GM19463 (cell line): ENCODE results near the gene TRPM3.

ENCODE experiments used
- ATAC-seq: cut with Tn5 transposase; IDR thresholded peaks from one replicate; pipeline ENCODE4 v1.9.1; 2021; ENCODE audit warnings: mild to moderate bottlenecking, moderate library complexity; ENCODE audit not compliant: unreplicated experiment

TRPM3 gene

DNA sequence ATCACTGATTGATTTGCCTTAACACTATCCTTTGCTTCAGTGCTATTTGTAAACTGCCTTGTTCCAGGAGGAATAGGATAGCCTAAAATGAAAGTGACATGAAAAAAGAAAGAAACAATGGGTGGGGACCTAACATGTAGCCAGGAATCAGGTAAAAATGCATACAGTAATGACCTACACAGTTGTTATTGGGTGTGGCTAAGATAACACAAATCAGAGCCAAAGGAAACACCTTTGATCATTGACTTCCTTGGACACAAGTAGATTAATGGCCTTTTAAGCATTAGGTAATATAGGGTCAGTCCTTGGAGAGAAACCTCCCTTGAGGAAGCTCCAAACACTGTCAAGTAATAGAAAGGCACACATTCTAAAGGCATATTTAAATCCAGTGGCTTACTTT lies 220.4 kb downstream of the TRPM3 start:
- ATAC-seq = no peak

DNA sequence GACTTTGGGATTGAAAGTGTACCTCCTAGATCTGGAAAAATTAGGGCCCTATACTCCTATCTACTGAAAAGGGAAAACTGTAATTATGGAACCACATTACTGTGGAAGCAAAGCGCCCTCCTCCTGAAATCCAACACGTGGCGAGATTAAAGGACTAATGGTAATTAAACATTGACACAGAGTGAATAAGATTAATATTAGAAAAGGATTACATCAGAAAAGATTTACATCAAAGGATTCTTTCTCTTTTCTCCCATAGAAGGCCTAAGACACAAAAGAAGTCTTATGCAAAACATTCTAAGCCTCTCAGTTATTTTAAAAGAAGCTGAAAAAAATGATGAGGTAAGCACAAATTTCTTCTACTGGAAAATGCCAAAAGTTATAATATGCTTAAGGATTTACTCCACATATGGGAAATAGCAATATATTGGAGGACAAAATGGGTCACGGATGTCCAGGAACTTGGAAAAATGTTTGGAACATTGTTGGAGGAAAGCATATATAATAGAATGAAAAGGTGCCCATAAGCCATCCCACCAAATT lies 227.8 kb downstream of the TRPM3 start:
- no peak for ATAC-seq

DNA sequence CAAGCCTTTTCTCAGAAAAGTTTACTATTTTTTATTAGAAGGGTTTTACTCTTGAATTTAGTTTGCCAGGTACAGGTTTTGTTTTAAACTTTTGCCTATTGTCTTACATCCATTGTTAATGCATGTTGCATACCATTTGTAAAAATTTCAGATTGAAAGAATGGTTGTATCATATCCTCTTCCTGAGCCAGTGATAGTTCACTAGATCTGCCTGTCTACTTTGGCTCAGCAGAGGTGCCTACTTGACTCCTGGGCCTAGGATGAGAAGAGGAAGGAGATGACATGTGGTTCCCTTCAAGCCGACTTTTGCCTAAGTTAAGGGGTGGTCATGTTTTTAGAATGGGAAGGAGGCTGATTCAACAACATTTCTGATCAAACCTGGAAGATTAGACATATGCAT lies 232.9 kb downstream of the TRPM3 start:
- no peak for ATAC-seq

GRCh38 chr9:70887826-70888225 lies 233.6 kb downstream of the TRPM3 start:
- ATAC-seq = no peak

GRCh38 chr9:70883963-70884793 lies 237.2 kb downstream of the TRPM3 start:
- no peak for ATAC-seq

GRCh38 chr9:70883056-70883455 lies 238.4 kb downstream of the TRPM3 start:
- ATAC-seq = no peak

DNA sequence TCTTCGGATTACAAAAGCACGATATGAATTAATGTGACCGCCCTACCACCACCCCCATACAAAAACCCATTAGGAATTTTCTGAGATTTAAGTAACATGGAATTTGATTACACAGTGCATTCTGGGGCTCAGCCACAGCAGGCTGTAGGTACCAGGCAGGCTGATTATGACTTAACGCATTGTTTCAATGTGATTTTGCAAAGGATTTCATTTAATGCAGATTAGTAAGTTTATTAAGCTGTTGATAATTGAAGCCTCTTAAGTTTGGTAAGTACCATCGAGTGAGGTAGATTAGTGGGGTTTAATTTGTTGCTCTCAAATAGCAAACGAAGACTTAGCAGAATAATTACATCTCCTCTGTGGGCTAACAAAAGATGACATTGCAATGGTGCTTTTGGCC lies 240.1 kb downstream of the TRPM3 start:
- ATAC-seq = no peak

GRCh38 chr9:70880535-70880934 lies 240.9 kb downstream of the TRPM3 start:
- no peak for ATAC-seq

- ATAC-seq = no peak
These were observed 242.8 kb downstream of the TRPM3 start for GRCh38 chr9:70878576-70878975.

DNA sequence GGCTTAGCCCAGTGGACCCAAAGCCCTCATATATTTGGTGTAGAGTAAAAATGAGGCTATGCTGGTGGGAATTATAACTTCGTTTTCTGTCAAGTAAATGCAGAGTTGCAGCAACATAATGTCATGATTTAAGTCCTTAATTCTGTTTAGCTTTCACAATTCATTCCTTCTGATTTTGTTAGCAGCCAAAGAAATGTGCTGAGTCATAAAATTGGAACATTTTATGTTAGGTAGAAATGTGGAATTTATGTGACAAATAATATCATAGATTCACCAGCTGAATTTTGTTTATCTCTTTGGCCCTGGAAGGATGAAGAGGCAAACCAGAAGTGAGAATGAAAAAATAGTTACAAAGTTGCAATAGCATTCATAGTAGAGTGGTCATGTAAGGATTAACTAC lies 247.0 kb downstream of the TRPM3 start:
- no peak for ATAC-seq

DNA sequence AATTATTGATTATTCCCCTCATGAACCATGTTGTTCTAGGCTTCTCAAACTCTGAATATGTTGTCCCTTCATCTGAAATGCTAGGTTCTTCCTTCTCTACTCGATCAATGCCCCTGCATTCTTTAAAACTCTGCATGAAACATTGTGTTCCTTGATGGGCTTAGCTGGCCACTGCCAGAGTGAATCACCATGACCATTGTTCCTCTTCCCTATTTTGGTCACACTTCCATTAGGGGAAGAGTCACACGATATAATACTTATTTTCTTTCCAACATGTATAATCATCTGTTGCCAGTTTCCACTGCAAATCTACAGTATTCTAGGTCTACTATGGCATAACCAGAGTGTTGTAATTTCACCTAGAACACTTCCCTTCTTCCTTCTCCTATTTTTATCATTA lies 247.9 kb downstream of the TRPM3 start:
- no peak for ATAC-seq

- ATAC-seq = no peak
These were observed 252.5 kb downstream of the TRPM3 start for GRCh38 chr9:70868661-70869652.

GRCh38 chr9:70868041-70868440 lies 253.4 kb downstream of the TRPM3 start:
- no peak for ATAC-seq

DNA sequence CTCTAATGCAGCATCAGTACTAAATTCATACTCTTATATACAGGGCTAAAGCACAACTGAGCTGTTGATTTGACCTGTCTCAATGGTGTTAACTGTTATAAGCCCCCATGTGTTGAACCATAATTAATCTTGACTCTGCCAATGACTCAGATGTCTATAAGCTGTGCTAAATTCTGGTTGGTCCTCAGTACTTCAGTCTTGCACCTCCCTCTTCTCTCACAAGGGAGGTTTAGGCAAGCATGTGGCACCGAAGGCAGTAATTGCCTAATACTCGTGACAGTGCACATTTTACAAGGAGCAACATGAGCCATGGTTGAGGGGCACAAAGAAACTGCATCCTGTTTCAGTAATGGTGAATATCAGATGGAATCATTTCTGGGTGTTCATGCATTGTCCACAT lies 255.9 kb downstream of the TRPM3 start:
- no peak for ATAC-seq

- ATAC-seq = no peak
These were observed 259.6 kb downstream of the TRPM3 start for GRCh38 chr9:70861797-70862196.

DNA sequence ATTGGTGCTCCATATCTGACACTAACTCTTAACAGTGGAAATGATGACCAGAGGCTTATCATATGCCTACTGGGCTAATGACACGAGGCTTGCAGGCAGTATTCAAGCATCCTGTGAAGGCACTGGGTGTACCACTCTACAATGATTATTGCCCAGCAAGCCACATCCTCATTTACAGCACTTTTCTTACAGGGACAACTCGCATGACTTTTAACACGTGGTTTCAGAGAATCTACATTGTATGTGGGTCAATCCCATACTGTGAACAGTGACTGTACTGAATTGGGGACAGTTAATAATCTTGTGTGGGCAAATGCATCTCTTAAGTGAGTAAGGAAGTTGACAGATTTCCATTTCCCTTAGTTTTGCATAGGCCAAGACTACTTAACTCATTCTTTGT lies 260.0 kb downstream of the TRPM3 start:
- ATAC-seq = no peak

DNA sequence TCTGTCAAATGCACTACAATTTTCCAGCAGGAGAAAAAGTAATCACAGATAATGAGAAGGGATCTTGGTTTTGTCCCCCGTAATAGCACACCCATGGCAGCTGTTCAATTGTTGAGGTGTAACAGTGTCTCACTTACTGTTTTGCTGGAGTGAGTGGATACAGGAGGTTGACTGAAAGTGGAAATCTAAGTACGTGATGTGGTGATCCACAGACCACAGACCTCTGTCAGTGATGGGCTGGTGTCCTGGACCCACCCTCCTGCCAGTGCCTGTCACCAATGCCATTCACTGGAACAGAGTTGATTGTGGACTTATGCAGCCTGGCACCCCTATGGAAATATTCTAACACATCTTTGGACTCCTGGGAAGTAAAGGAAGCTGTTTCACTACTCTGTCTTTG lies 261.7 kb downstream of the TRPM3 start:
- ATAC-seq = no peak

DNA sequence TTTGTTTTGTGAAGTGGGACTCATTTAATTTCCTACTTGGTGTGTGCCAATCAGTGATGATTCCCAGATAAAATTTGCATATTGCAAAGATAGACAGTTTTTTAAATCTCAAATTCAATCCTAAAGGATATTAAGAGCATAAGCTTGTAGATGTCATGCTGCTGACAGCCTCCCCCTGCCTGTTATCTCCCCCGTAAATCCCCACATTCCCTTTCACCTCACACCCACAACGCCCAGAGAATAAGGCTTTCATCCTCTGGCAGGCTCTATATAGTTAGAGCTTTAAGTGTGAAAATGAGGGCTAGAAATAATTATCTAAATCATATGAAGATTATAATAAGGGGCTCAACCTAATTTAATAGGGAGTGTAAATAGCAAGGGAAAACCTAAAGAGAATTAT lies 265.0 kb downstream of the TRPM3 start:
- no peak for ATAC-seq

- no peak for ATAC-seq
These were observed 268.6 kb downstream of the TRPM3 start for GRCh38 chr9:70852711-70853240.

DNA sequence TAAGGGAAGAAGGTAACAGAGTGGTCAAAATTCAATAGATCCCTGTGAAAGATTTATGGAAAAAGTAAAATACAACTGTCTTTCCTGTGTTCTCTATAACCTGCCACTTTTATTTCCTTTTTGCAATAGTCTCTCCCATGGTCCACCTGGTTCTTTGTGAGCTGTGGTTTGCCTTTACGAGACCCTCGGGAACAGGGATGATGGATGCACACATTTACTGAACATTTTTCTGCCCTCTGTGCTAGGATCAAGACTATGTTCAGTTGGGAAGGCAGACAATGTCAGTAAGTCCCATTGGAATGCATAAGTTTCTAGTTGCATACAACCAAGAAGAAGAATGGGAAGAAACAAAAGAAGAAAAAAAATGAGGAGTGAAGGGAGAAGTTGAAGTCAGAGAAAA lies 281.2 kb downstream of the TRPM3 start:
- no peak for ATAC-seq

- no peak for ATAC-seq
These were observed 286.1 kb downstream of the TRPM3 start for GRCh38 chr9:70835323-70835722.
